Muscle of leg (tissue), 11 donors: ENCODE data around the gene PGP. TPM values are rescaled to one million over a fixed set of nuclear protein-coding genes. Genes with fewer than 3 reads are reported as not detected.
"Not testable (repeated sequence)": the region's sequence is repeated elsewhere in the genome, so short reads cannot be mapped to it uniquely, and the experiment has no call there.

ENCODE experiments used
- DNase-seq: peaks from one replicate; pipeline ENCODE4 v3.0.0; 2013
- H3K27ac ChIP-seq: one replicate; pipeline ENCODE4 v1.5.1; 2013; ENCODE audit warnings: mild to moderate bottlenecking, low read length, control low read depth
- H3K27me3 ChIP-seq: one replicate; pipeline ENCODE4 v1.6.1; 2013; ENCODE audit warnings: low read length; ENCODE audit not compliant: control insufficient read depth, insufficient read depth
- H3K36me3 ChIP-seq: one replicate; pipeline ENCODE4 v1.6.1; 2013; ENCODE audit warnings: low read length; ENCODE audit not compliant: control insufficient read depth, insufficient read depth
- H3K4me1 ChIP-seq: one replicate; pipeline ENCODE4 v1.6.1; 2013; ENCODE audit warnings: low read length; ENCODE audit not compliant: control insufficient read depth, insufficient read depth
- H3K4me3 ChIP-seq: one replicate; pipeline ENCODE4 v1.5.1; 2013; ENCODE audit warnings: low read length, control low read depth
- H3K9me3 ChIP-seq: replicated peaks from 2 replicates; pipeline ENCODE4 v1.6.1; 2013; ENCODE audit warnings: low read depth, low read length; ENCODE audit not compliant: control insufficient read depth
- WGBS: methylation state at CpG from one replicate; pipeline ENCODE4 v1.1.5; 2013; ENCODE audit warnings: missing lambda C conversion rate; ENCODE audit not compliant: insufficient coverage; 5-methylcytosine and 5-hydroxymethylcytosine counted together
- polyA plus RNA-seq, 8 donors: library from polyadenylated mRNA; unstranded; fragments of 120-200 nt; gene quantifications; one replicate each; pipeline versions ENCODE4 v1.2.1 to v1.2.3, GENCODE V29; 2013; ENCODE audit warnings: inconsistent platforms in 1 of 8, low replicate concordance in 1 of 8; ENCODE audit not compliant: insufficient read length in 8 of 8, insufficient read depth in 1 of 8
- total RNA-seq: library from RNA; stranded (reverse); fragments of 120-200 nt; gene quantifications from one replicate; pipeline ENCODE4 v1.2.4, GENCODE V29; 2013

PGP gene
- total and polyA plus RNA-seq, 9 donors = 11.8 to 18.1 (median 16.6) TPM

- no peaks in the 10 kb centered on the region for H3K27me3 ChIP-seq
- 85% methylated on average over 7 of the region's 9 CpGs for WGBS
- peaks cover 65% of the 10 kb centered on the region for H3K4me1 ChIP-seq
- no peak overlapping the region for H3K27ac ChIP-seq
- DNase-seq = no peak
- no peaks in the 10 kb centered on the region for H3K9me3 ChIP-seq
- H3K36me3 ChIP-seq = peaks cover 43% of the 10 kb centered on the region
- no peak overlapping the region for H3K4me3 ChIP-seq
Observed at GRCh38 chr16:2208772-2209171, 5.9 kb downstream of the PGP start.

GRCh38 chr16:2208308-2208707 lies 6.3 kb downstream of the PGP start:
- DNase-seq = no peak
- H3K9me3 ChIP-seq = no peaks in the 10 kb centered on the region
- peaks cover 61% of the 10 kb centered on the region for H3K4me1 ChIP-seq
- peaks cover 43% of the 10 kb centered on the region for H3K36me3 ChIP-seq
- H3K4me3 ChIP-seq = no peak overlapping the region
- H3K27me3 ChIP-seq = no peaks in the 10 kb centered on the region
- 53% methylated on average over 21 of the region's 23 CpGs for WGBS
- no peak overlapping the region for H3K27ac ChIP-seq

DNA sequence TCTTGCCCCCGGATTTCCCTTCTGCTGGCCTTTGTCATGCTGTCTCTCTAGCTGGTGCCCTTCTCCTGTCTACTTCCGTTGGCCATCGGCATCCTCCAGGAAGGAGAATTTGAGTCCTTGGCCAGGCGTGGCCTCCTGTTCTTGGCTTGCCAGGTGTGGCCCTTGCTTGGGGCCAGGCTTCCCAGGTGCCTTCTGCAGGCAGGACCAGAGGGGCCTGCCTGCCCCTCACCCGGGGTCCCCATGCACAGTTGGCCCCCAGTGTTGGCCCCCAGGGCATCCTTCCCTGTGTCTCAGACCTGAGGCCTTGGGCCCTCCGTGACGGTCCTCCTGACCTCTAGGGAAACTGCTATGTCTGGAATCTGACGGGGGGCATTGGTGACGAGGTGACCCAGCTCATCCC lies 6.8 kb downstream of the PGP start:
- H3K27me3 ChIP-seq = no peaks in the 10 kb centered on the region
- H3K9me3 ChIP-seq = no peaks in the 10 kb centered on the region
- H3K4me1 ChIP-seq = peaks cover 56% of the 10 kb centered on the region
- no peak for DNase-seq
- H3K27ac ChIP-seq = no peak overlapping the region
- H3K4me3 ChIP-seq = no peak overlapping the region
- WGBS = 89% methylated on average over 5 of the region's 9 CpGs
- H3K36me3 ChIP-seq = peaks cover 43% of the 10 kb centered on the region

DNA sequence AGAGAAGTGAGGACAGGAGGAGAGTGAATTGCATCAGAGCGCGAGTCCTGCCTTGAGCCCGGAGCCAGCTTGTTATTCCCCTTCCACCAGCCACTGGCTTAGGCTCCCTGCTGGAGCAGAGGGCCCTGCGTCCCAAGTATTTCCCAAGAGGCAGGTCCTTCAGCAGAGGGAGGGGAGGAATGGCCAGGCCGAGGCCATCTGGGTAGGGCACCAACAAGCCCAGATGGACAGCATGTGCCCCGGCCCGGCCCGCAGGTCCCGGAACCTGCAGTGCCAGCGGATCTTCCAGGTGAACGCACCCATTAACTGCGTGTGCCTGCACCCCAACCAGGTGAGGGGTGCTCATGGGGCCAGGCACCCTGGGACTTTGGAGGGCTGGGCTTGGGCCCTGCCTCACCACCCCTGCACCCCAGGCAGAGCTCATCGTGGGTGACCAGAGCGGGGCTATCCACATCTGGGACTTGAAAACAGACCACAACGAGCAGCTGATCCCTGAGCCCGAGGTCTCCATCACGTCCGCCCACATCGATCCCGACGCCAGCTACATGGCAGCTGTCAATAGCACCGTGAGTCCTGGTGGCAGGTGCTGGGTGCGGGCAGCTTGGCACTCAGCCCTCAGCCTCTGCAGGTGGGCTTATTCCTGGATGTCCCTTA lies 7.7 kb downstream of the PGP start:
- H3K4me3 ChIP-seq = no peak overlapping the region
- no peak for DNase-seq
- peaks cover 47% of the 10 kb centered on the region for H3K4me1 ChIP-seq
- no peak overlapping the region for H3K27ac ChIP-seq
- H3K36me3 ChIP-seq = peaks cover 36% of the 10 kb centered on the region
- H3K27me3 ChIP-seq = no peaks in the 10 kb centered on the region
- no peaks in the 10 kb centered on the region for H3K9me3 ChIP-seq
- WGBS = 86% methylated on average over 20 of the region's 23 CpGs

DNA sequence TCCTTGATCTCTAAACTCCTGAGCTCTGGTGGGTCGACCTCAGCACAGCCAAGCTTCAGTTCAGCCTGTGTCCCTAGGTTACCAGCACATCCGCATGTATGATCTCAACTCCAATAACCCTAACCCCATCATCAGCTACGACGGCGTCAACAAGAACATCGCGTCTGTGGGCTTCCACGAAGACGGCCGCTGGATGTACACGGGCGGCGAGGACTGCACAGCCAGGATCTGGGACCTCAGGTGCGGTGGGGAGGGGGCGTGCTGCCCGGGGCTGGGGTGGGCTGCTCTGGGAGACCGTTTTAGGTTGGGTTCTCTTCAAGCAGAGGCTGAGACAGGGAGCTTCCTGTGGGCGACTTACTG lies 8.2 kb downstream of the PGP start:
- WGBS = 87% methylated on average over 15 of the region's 18 CpGs
- Histone ChIP-seq H3K27me3 (peaks cover 2% of the 10 kb centered on the region), H3K27ac (no peak overlapping the region), H3K4me3 (peak overlapping the region; percentile 66), H3K36me3 (peaks cover 32% of the 10 kb centered on the region), H3K4me1 (peaks cover 42% of the 10 kb centered on the region), H3K9me3 (no peaks in the 10 kb centered on the region)
- DNase-seq = no peak

GRCh38 chr16:2205967-2206313 lies 8.7 kb downstream of the PGP start:
- no peaks in the 10 kb centered on the region for H3K9me3 ChIP-seq
- WGBS = 4% methylated on average over 8 of the region's 16 CpGs
- H3K4me1 ChIP-seq = peaks cover 37% of the 10 kb centered on the region
- no peak for DNase-seq
- H3K4me3 ChIP-seq = peak overlapping the region; percentile 66
- peaks cover 2% of the 10 kb centered on the region for H3K27me3 ChIP-seq
- peaks cover 32% of the 10 kb centered on the region for H3K36me3 ChIP-seq
- H3K27ac ChIP-seq = peak overlapping the region; percentile 55

DNA sequence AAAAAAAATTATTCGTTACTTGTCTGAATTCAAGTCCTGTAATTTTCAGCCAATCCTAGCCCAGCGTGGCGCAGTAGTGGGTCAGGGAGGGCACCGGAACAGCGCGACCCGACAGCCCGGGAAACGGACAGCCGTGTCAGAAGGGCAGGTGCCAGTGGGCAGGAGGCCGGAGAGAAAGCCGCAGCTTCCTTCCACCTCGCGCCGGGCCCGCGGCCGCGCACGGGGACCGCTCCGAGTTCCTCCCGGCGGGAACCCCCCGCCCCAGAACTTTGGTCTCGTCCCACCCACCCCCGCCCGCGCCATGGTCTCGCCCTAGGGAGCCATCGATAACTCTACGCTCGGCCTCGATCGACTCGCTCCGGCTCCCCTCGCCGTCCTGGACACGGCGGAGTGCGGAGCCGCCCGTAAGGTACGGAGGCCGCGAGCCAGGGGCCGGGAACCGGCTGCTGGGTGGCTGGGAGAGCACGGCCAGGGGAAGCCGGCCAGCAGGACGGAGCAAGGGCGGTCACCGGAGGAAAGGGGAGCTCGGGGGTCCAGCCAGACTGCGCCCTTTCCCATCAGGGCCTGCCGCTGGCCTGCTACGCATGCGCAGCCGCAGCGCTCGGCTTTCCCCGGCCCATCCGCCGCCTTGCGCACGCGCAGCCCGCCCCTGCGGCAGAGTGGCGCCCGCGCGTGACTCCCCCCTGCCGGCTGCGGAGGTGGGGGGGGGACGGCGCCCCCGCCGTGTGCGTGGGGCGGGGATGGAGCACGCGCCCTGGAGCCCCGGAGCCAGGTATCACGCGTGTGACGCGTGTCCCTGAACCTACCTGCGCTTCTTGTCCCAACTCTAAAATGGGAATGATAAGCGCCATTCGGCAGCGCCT lies 9.3 kb downstream of the PGP start, which contains the start of gene MLST8:
Gene MLST8 (plus strand): TSS at position 351 of the 863 bp plus-strand sequence. CDS start 632 bp downstream, outside the sequence.
- under 1% methylated on average over 83 of the region's 93 CpGs for WGBS
- H3K4me3 ChIP-seq = peak within 1 kb of the TSS; percentile 66

GRCh38 chr16:2204416-2205103 lies 10.1 kb downstream of the PGP start:
- peak overlapping the region; percentile 66 for H3K4me3 ChIP-seq
- peak overlapping the region; percentile 86 for H3K27ac ChIP-seq
- WGBS = 79% methylated on average over 10 of the region's 13 CpGs
- DNase-seq = no peak
- no peaks in the 10 kb centered on the region for H3K9me3 ChIP-seq
- H3K36me3 ChIP-seq = peaks cover 30% of the 10 kb centered on the region
- peaks cover 26% of the 10 kb centered on the region for H3K4me1 ChIP-seq
- H3K27me3 ChIP-seq = peaks cover 4% of the 10 kb centered on the region

More for the DNA sequence above, 9.3 kb downstream of the PGP start, which contains the start of gene MLST8:
- peaks cover 2% of the 10 kb centered on the region for H3K27me3 ChIP-seq
- H3K27ac ChIP-seq = peak within 1 kb of the TSS; percentile 86
- peaks cover 31% of the 10 kb centered on the region for H3K4me1 ChIP-seq
- peak; percentile 93 for DNase-seq
- no peaks in the 10 kb centered on the region for H3K9me3 ChIP-seq
- peaks cover 32% of the 10 kb centered on the region for H3K36me3 ChIP-seq

DNA sequence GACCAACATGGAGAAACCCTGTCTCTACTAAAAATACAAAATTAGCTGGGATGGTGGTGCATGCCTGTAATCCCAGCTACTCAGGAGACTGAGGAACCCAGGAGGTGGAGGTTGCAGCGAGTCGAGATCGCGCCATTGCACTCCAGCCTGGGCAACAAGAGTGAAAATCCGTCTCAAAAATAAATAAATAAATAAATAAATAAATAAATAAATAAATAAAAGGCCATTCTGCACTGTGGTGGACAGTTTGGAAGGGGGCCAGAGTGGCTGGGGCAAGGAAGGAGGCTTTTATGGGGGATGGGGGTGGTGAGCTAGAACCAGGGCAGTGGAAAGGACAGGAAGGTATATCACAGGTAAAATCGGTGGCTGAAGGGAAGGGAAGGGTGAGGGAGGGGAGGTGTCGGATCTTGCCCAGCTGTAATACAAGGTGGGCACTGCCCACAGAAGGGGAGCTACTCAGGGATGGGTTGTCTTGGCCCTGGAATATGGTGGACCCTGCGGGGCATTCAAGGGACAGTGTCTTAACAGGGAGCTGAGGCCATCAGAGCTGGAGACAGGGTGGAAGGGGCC lies 11.4 kb downstream of the PGP start:
- DNase-seq, H3K9me3 ChIP-seq, H3K4me3 ChIP-seq, H3K27ac ChIP-seq: not testable (repeated sequence)
- Histone ChIP-seq H3K4me1 (peaks cover 21% of the 10 kb centered on the region), H3K27me3 (peaks cover 13% of the 10 kb centered on the region), H3K36me3 (peaks cover 17% of the 10 kb centered on the region)
- 95% methylated on average over 3 of the region's 8 CpGs for WGBS

DNA sequence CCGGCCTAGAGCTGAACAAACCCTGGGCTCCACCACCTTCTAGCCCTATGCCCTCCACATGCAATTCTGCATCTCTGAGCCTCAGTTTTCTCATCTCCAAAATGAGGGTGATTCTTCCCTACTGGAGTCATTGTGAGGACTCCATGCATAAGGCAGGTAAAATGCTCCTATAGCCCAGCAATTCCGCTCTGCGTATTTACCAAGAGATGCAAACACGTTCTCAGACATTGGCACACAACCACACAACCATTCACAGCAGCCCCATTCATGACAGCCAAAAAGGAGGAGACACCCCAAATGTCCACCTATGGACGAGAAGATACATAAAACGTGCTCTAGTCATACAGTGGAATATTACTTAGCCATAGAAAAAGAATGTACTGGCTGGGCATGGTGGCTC lies 14.3 kb downstream of the PGP start:
- Histone ChIP-seq H3K4me3 (no peak overlapping the region), H3K27ac (no peak overlapping the region), H3K36me3 (no peaks in the 10 kb centered on the region), H3K4me1 (peaks cover 12% of the 10 kb centered on the region), H3K9me3 (no peaks in the 10 kb centered on the region), H3K27me3 (peaks cover 33% of the 10 kb centered on the region)
- 90% methylated on average over 3 of the region's 6 CpGs for WGBS
- no peak for DNase-seq
